ENCODE data around the gene TSPAN3.

The TSPAN3 gene

GRCh38 chr15:77083381-77084160 lies 12.7 kb upstream of the TSPAN3 start:
- DNase-seq: peak; percentile 82

GRCh38 chr15:77081971-77082370 lies 11.1 kb upstream of the TSPAN3 start:
- DNase-seq: no peak

- DNase-seq: no peak
Observed at GRCh38 chr15:77076323-77076915, 5.5 kb upstream of the TSPAN3 start.

GRCh38 chr15:77075528-77075927 lies 4.6 kb upstream of the TSPAN3 start:
- no peak for DNase-seq

GRCh38 chr15:77074350-77074749 lies 3.4 kb upstream of the TSPAN3 start:
- DNase-seq: no peak

GRCh38 chr15:77071305-77072223 lies 655 bp upstream of the TSPAN3 start:
- no peak for DNase-seq

- no peak for DNase-seq
Observed at GRCh38 chr15:77070180-77070494, 772 bp downstream of the TSPAN3 start.

- DNase-seq: peak; percentile 27
Observed at GRCh38 chr15:77069521-77070121, 1.3 kb downstream of the TSPAN3 start.

GRCh38 chr15:77068633-77069032 lies 2.3 kb downstream of the TSPAN3 start:
- DNase-seq: no peak

GRCh38 chr15:77067691-77068367 lies 3.1 kb downstream of the TSPAN3 start:
- peak; percentile 87 for DNase-seq

GRCh38 chr15:77066971-77067690 lies 3.8 kb downstream of the TSPAN3 start:
- DNase-seq: peak; percentile 84

- DNase-seq: peak; percentile 95
Observed at GRCh38 chr15:77064539-77065308, 6.2 kb downstream of the TSPAN3 start.

GRCh38 chr15:77064063-77064462 lies 6.8 kb downstream of the TSPAN3 start:
- peak; percentile 39 for DNase-seq

GRCh38 chr15:77063249-77063648 lies 7.7 kb downstream of the TSPAN3 start:
- no peak for DNase-seq

GRCh38 chr15:77060546-77060945 lies 10.4 kb downstream of the TSPAN3 start:
- peak; percentile 27 for DNase-seq

GRCh38 chr15:77059786-77060361 lies 11.0 kb downstream of the TSPAN3 start:
- peak; percentile 86 for DNase-seq

- no peak for DNase-seq
Observed at GRCh38 chr15:77058468-77058867, 12.4 kb downstream of the TSPAN3 start.

GRCh38 chr15:77057685-77058084 lies 13.2 kb downstream of the TSPAN3 start:
- no peak for DNase-seq

GRCh38 chr15:77057072-77057471 lies 13.8 kb downstream of the TSPAN3 start:
- no peak for DNase-seq

GRCh38 chr15:77053709-77054108 lies 17.2 kb downstream of the TSPAN3 start:
- DNase-seq: no peak

- DNase-seq: no peak
Observed at GRCh38 chr15:77052556-77052955, 18.4 kb downstream of the TSPAN3 start.

Data from inflammatory macrophage treated with lipopolysaccharide for 4 hours (primary cell).